Subcutaneous abdominal adipose tissue (tissue), 5 donors: ENCODE data around the gene PPP1R15B.

ENCODE experiments used
- H3K27ac ChIP-seq: one replicate; pipeline ENCODE4 v1.7.0; 2013; ENCODE audit warnings: low read depth, mild to moderate bottlenecking, inconsistent platforms, low read length, moderate library complexity
- H3K27me3 ChIP-seq, 5 donors: one replicate each; pipeline ENCODE4 v1.7.0; 2013; ENCODE audit warnings: low read length in 5 of 5, inconsistent platforms in 1 of 5; ENCODE audit not compliant: control insufficient read depth in 5 of 5, insufficient read depth in 4 of 5
- H3K36me3 ChIP-seq, 5 donors: one replicate each; pipeline ENCODE4 v1.7.0; 2013; ENCODE audit warnings: low read length in 5 of 5; ENCODE audit not compliant: control insufficient read depth in 5 of 5, insufficient read depth in 5 of 5
- H3K4me1 ChIP-seq, 5 donors: one replicate each; pipeline ENCODE4 v1.7.0; 2013; ENCODE audit warnings: low read length in 5 of 5, mild to moderate bottlenecking in 3 of 5, moderate library complexity in 1 of 5; ENCODE audit not compliant: control insufficient read depth in 5 of 5, insufficient read depth in 5 of 5
- H3K4me3 ChIP-seq, 5 donors: one replicate each; pipeline ENCODE4 v1.7.0; 2013; ENCODE audit warnings: low read length in 5 of 5, low read depth in 1 of 5
- H3K9ac ChIP-seq, 5 donors: one replicate each; pipeline ENCODE4 v1.7.0; 2013; ENCODE audit warnings: low read length in 5 of 5, mild to moderate bottlenecking in 4 of 5, moderate library complexity in 3 of 5
- H3K9me3 ChIP-seq, 5 donors: one replicate each; pipeline ENCODE4 v1.7.0; 2013; ENCODE audit warnings: low read length in 5 of 5; ENCODE audit not compliant: control insufficient read depth in 5 of 5
- donor health status: healthy.
- donor health status: healthy.
- donor health status: healthy.
- donor health status: healthy.
- donor health status: healthy.

Gene PPP1R15B

DNA sequence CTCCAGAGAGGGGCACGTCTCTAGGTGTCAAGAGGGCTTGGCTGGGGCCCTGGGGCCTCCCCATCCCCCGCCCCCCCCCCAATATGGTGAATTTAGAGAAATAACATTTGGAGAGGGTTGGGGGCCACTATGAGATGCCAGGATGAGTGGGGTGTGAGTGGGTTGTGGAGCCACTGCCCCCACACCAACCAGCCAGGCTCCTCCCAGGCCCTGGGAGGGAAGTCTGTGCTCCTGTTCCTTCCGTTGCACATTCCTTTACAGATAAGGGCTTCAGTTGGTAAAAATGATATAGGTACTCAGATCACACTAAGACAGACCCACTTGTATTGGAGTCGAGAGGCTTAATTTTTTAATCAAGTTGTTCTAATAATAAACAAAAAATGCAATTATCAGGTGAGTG lies 51.3 kb downstream of the PPP1R15B start:
- Histone ChIP-seq H3K9ac (no peak overlapping the region), H3K9me3 (no peaks in the 10 kb centered on the region), H3K36me3 (no peaks in the 10 kb centered on the region), H3K27me3 (peaks cover 0 to 13% (median 0%) of the 10 kb centered on the region in 5 donors), H3K27ac (no peak overlapping the region), H3K4me1 (peaks cover 0 to 27% (median 18%) of the 10 kb centered on the region in 5 donors), H3K4me3 (no peak overlapping the region)

DNA sequence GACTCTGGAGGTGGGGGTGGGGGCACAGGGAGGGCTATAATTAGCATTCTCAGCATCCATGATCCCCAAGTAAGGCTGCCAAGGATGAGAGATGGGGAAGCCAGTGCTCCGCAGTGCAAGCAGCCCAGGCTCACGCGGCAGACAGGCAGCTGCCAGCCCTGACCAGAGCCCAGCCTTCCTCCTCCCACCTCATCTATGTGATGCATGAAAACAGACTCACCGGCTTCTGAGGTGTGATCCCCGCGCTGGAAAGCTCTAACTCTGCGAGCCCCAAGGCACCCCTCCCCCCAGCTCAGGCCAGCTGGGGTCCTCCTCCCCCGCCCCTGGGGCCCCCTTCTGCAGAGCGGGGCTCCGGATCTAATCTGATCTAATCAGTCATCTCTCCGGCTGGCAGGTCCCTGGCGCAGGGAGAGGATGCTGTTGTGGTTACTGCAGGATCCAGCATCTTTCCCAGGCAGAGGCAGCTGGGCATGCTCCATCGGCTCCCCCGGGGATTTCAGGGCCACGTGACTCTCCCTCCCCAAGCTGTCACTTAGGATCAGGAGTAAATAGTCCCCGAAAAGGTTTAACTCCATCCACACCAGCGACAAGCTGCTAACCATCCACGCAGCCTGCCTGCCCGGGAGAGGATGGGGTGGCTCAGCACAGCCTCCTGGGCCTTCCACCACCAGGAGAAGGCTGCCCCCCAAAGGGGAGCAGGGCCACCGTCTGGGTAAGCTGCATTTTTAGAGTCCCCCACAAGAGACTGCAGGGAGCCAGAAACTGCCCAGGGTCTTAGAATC lies 52.0 kb downstream of the PPP1R15B start, which contains the start of gene PLEKHA6:
Gene PLEKHA6 (minus strand): TSS at position 456 of the 782 bp plus-strand sequence. CDS start 86,202 bp downstream, outside the sequence.
- Histone ChIP-seq H3K27me3 (peaks cover 0 to 13% (median 0%) of the 10 kb centered on the region in 5 donors), H3K9ac (no peak within 1 kb of the TSS), H3K9me3 (no peaks in the 10 kb centered on the region), H3K36me3 (no peaks in the 10 kb centered on the region), H3K27ac (no peak within 1 kb of the TSS), H3K4me3 (no peak within 1 kb of the TSS), H3K4me1 (peaks cover 0 to 27% (median 18%) of the 10 kb centered on the region in 5 donors)

DNA sequence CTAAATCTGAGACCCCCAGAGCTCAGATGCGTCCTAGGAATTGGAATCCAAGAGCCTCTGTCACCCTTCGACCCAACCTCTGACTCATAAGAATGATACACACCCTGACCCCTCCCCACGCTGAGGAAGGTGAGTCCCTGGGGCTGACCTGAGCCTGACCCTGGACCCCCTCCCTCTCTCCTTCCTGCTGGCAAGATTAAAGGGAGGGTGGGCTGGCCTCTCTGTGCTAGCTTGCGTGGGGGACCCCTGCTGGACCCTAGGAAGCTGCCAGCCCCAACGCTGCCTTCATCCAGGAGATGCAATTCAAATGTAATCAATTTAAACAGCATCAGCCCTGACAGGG lies 52.5 kb downstream of the PPP1R15B start:
- no peak overlapping the region for H3K4me3 ChIP-seq
- peaks cover 0 to 27% (median 18%) of the 10 kb centered on the region in 5 donors for H3K4me1 ChIP-seq
- peaks cover 0 to 13% (median 0%) of the 10 kb centered on the region in 5 donors for H3K27me3 ChIP-seq
- no peak overlapping the region for H3K27ac ChIP-seq
- H3K9ac ChIP-seq, result no peak overlapping the region
- H3K9me3 ChIP-seq, result no peaks in the 10 kb centered on the region
- H3K36me3 ChIP-seq, result no peaks in the 10 kb centered on the region

DNA sequence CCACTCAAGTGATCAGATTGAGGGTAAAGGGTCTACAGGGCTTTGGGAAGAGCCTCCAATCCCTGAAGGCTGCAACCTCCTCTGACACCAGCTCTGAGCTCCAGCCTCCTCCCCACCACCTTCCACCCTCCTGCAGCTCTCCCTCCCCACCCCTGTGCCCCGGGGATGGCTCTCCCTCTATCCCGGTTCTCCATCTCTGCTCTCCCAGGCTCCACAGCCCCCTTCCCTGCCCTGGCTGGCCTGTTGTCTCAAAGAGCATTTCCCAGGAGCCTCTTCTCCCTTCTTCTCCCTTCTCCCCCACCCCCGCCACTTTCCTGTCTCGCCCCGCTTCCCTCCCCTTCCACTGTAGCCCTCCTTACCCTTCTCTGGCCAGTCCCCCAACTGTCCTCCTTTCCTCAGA lies 53.0 kb downstream of the PPP1R15B start:
- Histone ChIP-seq H3K27ac (no peak overlapping the region), H3K4me3 (no peak overlapping the region), H3K4me1 (peaks cover 0 to 22% (median 17%) of the 10 kb centered on the region in 5 donors), H3K27me3 (peaks cover 0 to 13% (median 0%) of the 10 kb centered on the region in 5 donors), H3K36me3 (no peaks in the 10 kb centered on the region), H3K9ac (no peak overlapping the region), H3K9me3 (no peaks in the 10 kb centered on the region)

DNA sequence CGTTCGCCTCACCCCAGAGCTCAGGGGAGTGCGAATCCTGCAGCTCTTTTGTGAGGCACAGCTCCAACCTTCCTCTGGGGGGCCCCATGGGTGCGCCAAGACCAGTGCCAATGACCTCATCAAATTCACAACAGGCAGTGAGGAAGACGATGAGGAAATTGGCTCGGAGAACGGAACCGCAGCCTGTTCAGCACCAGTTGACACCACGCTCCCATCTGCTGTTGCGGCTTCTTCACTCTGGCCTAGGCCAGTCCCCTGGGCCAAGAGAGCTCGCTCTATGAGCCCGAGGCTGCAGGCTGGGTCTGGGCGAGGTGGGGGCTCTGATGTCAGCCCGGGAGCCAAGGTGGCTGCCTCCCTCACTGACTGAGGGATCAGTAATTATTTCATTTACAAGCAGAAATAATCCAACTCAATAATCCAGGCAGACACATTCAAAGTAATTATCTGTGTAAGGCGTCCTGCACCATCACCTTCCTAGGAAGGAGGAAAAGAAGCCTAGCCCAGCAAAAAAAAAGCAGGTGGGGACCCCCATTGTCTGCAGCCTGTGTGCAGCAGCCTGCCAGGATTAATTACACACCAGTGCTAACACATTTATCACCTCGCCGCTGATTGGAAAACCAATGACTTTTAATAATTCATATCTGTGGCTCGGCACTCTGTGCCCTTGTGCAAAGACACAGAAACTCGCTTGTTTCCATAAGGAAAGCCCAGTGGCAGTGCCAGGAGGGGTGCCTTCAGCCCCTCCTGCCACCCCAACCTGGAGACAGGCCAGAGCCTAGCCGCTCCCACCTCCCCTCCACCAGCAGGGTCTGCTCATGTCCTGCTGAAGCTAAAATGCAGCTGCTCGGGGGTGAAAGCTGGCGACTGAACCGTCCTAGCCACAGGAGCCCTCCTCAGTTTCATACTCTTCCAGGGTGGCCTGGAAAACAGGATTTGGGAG lies 53.8 kb downstream of the PPP1R15B start:
- Histone ChIP-seq H3K27ac (no peak overlapping the region), H3K4me1 (peaks cover 0 to 14% (median 9%) of the 10 kb centered on the region in 5 donors), H3K27me3 (peaks cover 0 to 13% (median 0%) of the 10 kb centered on the region in 5 donors), H3K4me3 (no peak overlapping the region), H3K9ac (no peak overlapping the region), H3K9me3 (no peaks in the 10 kb centered on the region), H3K36me3 (no peaks in the 10 kb centered on the region)

DNA sequence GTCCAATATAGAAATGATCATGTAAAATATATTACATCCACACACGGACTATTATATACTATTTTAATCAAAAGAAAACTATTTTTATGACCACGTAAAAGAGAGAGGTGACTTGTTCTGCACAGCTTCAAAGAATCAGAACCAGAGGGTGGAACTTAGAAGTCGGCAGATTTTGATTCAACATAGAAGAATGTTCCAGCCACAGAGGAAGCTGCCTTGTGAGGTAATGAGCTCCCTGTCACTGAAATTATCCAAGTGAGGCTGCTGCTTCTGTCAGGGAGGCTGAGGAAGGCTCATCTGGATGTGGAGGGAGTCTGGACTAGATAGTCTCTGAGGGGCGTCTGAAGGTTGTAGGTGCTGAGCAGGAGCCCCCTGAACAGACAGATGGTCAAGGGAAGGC lies 54.6 kb downstream of the PPP1R15B start:
- H3K27me3 ChIP-seq, result peaks cover 0 to 13% (median 0%) of the 10 kb centered on the region in 5 donors
- H3K9ac ChIP-seq, result no peak overlapping the region
- H3K9me3 ChIP-seq, result no peaks in the 10 kb centered on the region
- H3K4me1 ChIP-seq, result peaks cover 0 to 14% (median 8%) of the 10 kb centered on the region in 5 donors
- H3K36me3 ChIP-seq, result no peaks in the 10 kb centered on the region
- H3K4me3 ChIP-seq, result no peak overlapping the region
- no peak overlapping the region for H3K27ac ChIP-seq

DNA sequence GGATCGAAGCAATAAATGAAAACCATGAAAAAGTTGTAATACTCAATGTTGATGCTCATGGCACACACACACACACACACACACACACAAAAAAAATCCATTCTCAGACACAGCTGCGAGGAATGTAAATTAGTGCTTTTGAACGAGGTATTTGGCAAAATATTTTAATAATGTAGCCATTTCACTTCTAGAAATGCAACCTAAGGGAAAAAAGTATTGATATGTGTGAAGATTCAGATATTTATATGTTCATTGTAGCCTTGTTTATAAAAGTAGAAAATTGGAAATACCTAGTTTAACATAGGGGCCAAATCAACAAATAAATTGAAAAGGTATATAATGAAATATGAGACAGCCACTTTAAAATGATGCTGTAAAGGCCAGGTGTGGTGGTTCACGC lies 55.7 kb downstream of the PPP1R15B start:
- H3K4me1 ChIP-seq, result peaks cover 0 to 14% (median 8%) of the 10 kb centered on the region in 5 donors
- no peaks in the 10 kb centered on the region for H3K36me3 ChIP-seq
- peaks cover 0 to 13% (median 0%) of the 10 kb centered on the region in 5 donors for H3K27me3 ChIP-seq
- no peak overlapping the region for H3K9ac ChIP-seq
- H3K4me3 ChIP-seq, result no peak overlapping the region
- no peaks in the 10 kb centered on the region for H3K9me3 ChIP-seq
- H3K27ac ChIP-seq, result no peak overlapping the region

DNA sequence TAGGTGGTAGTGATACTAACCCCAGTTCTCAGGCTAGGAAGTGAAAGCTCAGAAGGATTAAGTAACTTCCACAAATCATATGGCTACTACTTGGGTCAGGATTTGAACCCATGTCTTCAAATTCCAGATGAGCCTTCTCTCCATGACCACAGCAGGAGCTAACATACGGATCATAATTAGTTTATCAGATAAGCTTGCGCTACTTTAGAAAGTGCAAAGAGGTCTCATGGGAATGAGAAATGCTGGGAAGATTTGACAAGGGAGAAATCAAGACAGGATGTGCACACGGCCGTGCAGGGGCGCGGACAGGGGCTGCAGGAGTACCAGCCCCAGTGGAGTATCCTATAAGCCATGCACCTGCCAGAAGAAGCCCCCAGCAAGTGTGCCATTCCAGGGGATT lies 57.0 kb downstream of the PPP1R15B start:
- no peak overlapping the region for H3K9ac ChIP-seq
- peaks cover 0 to 11% (median 9%) of the 10 kb centered on the region in 5 donors for H3K4me1 ChIP-seq
- H3K27me3 ChIP-seq, result peaks cover 0 to 13% (median 3%) of the 10 kb centered on the region in 5 donors
- no peak overlapping the region for H3K27ac ChIP-seq
- H3K36me3 ChIP-seq, result no peaks in the 10 kb centered on the region
- H3K9me3 ChIP-seq, result no peaks in the 10 kb centered on the region
- no peak overlapping the region for H3K4me3 ChIP-seq
